GM21360 (cell line): ENCODE results near the gene ISL1.

Experiments
- ATAC-seq: cut with Tn5 transposase; IDR thresholded peaks from one replicate; pipeline ENCODE4 v1.9.1; 2021; ENCODE audit warnings: mild to moderate bottlenecking, moderate library complexity; ENCODE audit not compliant: unreplicated experiment

Gene ISL1

GRCh38 chr5:51386916-51387883 is 4.0 kb downstream of the ISL1 start:
- no peak for ATAC-seq

GRCh38 chr5:51387884-51388275 is 4.6 kb downstream of the ISL1 start:
- ATAC-seq, result no peak

- no peak for ATAC-seq
These were observed 5.4 kb downstream of the ISL1 start for GRCh38 chr5:51388488-51389287.

DNA sequence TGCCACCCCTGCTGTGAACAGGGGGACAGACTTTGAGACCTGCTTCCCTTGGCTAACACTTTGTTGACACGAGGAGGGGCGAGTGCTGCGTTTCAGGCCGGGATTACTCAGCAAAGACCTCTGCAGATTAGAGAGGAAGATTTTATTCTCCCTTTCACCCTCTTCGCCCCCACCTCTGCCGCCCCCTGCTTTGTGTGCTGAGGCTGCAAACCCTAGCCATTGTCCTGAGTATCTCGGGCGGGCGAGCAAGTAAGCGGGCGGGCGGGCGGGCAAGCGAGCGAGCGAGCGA is 6.0 kb downstream of the ISL1 start:
- ATAC-seq, result no peak

DNA sequence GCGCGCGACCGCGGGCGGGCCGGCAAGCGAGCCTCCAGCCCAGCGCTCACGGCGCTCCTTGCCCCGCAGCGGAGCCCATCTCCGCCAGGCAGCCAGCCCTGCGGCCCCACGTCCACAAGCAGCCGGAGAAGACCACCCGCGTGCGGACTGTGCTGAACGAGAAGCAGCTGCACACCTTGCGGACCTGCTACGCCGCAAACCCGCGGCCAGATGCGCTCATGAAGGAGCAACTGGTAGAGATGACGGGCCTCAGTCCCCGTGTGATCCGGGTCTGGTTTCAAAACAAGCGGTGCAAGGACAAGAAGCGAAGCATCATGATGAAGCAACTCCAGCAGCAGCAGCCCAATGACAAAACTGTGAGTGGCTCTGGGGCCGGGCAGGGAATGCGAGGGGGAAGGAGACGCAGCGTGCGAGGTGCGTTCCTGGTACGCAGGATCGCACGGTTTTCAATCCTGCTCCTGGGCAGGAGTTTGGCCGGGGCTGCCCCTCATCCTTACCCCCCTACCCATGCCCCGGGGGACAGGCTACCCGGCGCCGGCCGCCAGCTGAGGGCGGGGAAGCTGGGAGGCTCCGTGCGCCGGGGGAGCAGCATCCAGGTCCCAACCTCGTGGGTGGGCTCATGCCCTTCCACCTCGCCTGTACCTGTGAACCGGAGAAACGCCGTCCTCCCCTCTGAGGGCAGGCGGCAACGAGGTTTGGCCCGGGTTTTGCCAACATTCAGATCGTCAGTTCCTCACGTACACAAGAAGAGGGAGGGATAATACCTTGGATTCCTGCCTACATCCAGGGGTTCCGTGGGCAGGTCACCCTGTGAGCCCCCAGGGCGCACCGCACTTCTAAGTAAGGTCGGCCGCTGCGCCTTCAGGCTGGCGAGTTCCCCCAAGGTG is 6.6 kb downstream of the ISL1 start:
- no peak for ATAC-seq

DNA sequence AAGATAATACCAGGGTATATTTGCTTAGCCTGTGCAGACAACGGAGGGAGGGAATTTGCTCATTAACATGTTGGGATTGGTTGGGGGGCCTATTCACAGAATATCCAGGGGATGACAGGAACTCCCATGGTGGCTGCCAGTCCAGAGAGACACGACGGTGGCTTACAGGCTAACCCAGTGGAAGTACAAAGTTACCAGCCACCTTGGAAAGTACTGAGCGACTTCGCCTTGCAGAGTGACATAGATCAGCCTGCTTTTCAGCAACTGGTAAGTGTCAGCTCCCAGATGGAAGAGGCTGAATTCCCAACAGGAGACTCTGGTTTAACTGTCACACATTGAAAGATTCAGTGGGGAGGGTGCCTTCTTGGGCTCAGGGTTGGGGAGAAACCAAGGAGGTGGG is 7.9 kb downstream of the ISL1 start:
- ATAC-seq, result no peak

DNA sequence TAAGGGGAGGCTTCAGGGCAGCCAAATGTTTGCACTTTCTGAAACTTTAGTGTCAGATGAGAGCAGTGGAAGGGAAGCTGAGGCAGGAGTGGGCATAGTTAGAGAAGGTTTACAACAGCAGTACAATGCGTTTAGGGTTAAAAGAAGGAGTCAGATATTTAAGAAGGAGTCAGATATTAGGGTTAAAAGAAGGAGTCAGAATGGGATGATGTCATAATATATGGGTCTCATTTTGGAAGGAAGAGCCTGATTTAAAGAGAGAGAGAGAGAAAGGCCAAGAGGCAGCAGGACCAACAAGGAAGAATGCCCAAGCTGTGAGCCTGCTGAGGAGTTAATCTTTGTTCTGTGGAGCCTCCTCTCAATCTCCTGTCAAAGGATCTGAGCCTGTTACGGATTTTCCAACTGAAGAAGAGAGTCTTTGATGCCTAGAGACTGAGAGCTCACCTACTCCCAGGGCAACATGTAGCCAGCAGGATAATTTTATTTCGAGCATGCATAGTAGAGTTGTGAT is 9.5 kb downstream of the ISL1 start:
- no peak for ATAC-seq

- no peak for ATAC-seq
These were observed 11.4 kb downstream of the ISL1 start for GRCh38 chr5:51394609-51395008.

- no peak for ATAC-seq
These were observed 12.0 kb downstream of the ISL1 start for GRCh38 chr5:51395245-51395644.

GRCh38 chr5:51395666-51396356 is 12.6 kb downstream of the ISL1 start:
- ATAC-seq, result no peak

GRCh38 chr5:51396797-51397196 is 13.5 kb downstream of the ISL1 start:
- ATAC-seq, result no peak

- ATAC-seq, result no peak
These were observed 14.7 kb downstream of the ISL1 start for GRCh38 chr5:51397996-51398395.

DNA sequence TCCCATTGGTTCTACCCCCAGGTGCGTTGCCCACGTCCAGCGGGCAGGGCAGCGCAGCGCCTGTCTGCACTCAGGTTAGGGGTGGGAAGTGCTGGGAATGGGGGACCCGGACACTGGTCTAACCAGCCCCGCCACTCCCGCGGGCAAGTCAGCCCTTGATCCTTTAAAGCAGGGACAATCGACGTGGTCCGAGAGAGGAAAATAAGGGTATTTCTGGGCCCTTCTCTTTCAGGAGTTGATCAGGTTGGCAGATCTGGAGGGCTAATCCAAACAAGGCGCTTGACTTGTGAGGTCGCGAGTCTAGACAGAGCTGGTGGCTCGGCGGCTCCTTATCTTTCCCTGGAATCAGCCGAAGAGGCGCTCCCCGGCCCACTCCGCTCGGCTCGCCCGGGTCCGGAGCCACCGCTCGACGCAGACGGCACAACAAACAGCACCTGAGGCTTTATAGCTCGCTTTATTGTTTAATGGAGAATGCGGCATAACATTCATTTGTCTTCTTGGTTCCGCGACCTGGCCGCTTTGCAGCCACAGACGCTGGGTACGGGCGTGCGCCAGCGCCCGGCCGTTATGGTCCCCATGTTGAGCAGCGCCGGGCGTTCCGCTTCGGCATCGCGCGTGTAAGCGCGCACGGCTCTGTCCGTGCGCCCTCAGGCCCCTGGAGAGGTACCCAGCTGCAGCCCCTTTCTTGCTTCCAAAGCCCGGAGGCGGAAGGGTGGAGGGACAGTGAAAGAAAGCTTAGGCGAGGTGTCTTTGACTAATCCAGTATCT is 15.8 kb downstream of the ISL1 start:
- ATAC-seq, result no peak

DNA sequence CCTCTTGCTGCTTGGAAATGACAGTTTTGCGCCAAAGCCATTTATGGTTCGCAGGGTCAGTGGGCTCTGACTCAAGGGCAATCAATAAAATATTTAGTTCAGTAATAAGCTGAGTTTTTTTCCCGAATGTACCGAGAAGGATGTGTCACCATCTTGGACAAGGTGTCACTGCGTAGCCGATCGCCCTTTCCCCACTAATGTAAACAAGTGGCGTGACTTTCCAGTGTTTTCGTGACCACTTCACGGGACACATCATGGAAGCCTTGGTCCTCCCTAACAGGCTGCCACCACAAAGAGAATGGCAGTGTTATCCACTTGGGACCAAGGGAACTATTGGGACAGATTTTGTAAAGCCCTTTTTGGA is 16.4 kb downstream of the ISL1 start:
- no peak for ATAC-seq

- ATAC-seq, result no peak
These were observed 21.0 kb downstream of the ISL1 start for GRCh38 chr5:51404255-51404654.

- ATAC-seq, result no peak
These were observed 28.7 kb downstream of the ISL1 start for GRCh38 chr5:51411921-51412325.

GRCh38 chr5:51414516-51414915 is 31.3 kb downstream of the ISL1 start:
- ATAC-seq, result no peak

- no peak for ATAC-seq
These were observed 32.9 kb downstream of the ISL1 start for GRCh38 chr5:51416149-51416548.

DNA sequence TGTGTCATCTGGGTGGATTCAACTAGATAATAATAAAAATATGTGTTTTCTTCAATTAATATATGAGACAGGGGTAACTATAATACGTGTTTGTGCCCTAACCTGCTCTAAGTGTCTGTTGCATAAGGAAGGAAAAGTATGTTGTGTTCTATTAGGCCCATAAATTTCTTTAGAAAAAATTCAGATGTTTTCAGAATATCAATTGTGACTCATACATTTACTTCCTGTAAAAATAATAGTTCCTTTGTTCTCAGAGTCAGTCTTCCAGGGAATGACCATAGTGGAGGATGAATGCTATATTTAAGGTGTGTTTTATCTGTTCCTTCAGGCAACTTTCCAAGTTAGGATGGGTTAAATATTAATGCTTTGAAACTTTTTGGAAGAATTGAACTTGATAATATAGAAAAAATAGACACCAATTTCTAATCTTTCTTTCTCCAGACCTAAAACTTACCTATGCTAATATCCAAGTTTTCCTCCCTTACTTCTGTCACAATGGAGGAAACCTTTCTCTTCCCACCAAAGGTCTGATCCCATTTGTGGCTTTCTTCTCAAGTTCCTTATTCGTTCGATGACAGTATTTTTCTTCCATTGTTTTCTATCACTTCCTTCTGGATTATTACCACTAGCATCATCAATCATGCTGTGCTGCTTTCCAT is 49.9 kb downstream of the ISL1 start:
- no peak for ATAC-seq
